Stimulated activated CD8-positive, alpha-beta memory T cell treated with anti-CD3 and anti-CD28 coated beads, Interleukin-2, amount 100 ng/mL, for 48 hours (primary cell): ENCODE results near the gene SIRPA.

ENCODE experiments used
- DNase-seq, 2 donors: peaks; one replicate each; pipeline ENCODE4 v3.0.0-alpha.2; 2020; ENCODE audit warnings: low read depth in 2 of 2

The SIRPA gene

DNA sequence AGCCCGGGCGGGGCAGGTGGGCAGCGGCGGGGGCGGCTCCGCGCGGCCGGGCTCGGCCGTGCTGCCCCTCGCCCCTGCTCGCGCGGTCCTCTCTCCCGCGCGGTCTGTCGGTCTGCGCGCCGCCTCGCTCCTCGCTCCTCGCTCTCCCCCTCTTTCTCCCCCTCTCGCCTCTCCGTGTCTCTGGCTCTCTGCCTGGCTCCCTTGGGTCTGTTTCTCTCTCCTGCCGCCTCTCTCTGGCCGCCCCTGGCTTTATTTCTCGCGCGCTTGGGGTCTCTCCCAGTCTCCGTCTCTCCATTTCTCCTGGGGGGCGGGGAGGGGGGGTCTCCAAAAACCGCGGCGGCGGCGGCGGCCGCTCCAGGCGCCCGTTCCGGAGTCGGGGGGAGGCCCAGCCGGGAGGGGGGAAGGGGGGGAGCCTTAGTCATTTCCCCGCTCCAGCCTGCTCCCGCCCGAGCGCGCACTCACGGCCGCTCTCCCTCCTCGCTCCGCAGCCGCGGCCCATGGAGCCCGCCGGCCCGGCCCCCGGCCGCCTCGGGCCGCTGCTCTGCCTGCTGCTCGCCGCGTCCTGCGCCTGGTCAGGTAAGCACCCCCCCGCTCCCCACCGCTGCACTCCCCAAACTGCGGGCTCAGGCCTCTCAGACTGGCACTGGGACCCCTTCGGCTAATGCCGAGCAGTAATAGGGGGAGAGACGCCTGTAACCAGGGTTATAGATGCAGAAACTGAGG is at the start of gene SIRPA:
Gene SIRPA (plus strand): TSS at position 457 of the 723 bp plus-strand sequence. CDS start 41 bp downstream, at position 498.
- no peak for DNase-seq

DNA sequence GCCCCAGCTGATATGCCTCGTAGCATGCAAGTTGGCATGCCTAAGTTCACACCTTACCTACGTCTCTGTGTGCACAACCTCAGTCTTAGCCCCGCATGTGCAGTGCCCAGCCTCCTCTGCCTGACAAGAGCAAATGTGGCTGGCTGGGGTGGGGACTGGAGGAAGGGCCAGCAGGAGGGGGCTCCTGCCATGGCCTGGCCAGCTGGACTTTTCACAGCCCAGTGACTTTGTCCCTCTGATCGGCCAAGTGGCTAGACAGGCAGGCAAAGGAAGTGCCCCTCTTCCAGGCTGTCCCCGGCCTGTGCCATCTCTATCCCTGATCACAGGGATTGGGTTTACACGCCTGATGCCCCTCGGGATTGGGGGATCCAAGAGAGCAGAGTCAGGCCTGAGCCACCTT is 49.5 kb upstream of the SIRPA start:
- DNase-seq: no peak

DNA sequence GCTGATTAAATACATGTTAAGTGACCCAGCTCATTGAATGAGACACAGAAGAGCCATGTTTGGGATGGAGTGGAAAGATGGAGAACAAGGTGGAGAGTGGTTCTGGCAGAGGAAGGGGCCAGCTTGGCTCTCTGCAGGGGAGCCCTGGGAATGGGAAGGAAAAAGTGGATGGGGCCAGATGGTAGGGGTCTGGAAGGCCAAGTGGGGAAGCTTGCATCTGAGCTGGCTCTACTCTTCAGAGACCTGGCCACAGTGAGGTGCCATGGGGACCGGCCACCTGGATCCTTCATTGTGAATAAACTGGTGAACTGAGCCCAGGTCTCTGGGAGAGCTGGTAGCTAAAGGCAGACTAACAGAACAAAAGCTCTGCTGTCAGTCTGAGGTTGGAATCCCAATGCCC is 48.9 kb upstream of the SIRPA start:
- no peak for DNase-seq

DNA sequence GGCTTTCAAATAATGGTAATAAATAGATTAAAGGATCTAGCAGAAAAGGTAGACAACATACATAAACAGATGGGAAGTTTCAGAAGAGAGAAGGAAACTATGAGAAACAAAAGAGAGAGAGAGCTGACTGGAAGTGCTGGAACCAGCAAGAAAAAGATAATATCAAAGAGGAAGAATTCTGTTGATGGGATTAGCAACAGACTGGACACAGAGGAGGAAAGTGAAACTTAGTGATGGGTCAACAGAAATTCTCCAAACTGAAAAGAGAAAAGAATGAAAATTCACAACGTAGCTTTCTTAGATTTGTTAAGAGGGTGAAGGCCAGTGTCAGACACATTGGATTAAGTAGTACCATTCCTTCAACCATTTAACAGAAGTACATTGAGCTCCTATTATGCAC is 48.3 kb upstream of the SIRPA start:
- no peak for DNase-seq

DNA sequence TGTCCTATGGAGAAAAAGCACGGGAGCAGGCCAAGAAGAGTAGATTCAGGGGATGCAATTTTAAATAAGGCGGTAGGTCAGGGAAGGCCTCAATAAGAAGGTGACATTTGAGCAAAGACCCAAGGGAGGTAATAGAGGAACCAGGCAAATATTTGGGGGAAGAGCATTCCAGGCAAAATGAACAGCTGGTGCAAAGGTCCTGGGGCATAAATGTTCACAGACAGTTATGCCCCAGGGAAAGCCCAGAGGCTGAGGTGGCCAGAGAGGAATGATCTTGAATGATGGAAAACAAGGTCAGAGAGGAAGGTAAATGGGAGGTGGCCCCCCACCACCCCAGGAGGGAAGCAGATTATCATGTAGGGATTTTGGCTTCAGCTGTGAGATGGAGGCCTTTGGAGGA is 47.4 kb upstream of the SIRPA start:
- no peak for DNase-seq

DNA sequence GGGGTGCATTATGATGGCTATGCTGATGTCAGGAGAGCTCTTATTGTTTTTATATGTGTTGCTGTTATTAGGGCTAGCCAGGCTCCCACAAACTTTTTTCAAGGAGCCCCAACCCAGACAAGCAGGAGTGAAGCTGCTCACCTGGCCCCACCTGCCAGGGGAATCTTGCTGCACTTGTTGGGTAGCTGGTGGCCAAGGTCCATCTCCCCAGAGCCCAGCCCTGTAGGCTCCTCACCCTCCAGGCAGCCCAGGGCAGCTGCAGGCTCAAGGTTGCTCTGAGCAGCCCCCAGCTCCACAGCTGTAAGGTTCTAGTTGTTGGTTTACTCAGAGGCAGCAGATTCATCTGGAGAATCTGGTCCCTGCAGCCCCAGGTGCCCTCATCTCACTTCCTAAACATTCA is 46.8 kb upstream of the SIRPA start:
- no peak for DNase-seq

DNA sequence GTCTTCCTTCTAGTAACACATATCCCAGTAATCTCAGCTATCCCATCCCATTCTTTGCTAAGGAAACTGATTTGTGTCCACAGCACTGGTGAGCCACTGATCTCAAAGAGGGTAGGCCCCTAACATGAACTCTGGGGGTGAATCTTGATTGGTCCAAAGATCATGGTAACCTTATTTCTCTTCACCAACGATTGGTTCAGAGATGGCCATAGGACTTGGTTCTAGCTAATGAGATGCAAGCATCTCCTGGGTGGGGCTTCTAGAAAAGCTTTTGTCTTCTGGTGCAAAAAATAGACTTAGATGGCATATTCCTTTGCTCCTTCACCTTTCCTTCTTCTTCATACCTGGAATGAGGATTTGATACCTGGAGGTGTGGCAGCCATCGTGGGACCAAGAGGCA is 43.8 kb upstream of the SIRPA start:
- no peak for DNase-seq

DNA sequence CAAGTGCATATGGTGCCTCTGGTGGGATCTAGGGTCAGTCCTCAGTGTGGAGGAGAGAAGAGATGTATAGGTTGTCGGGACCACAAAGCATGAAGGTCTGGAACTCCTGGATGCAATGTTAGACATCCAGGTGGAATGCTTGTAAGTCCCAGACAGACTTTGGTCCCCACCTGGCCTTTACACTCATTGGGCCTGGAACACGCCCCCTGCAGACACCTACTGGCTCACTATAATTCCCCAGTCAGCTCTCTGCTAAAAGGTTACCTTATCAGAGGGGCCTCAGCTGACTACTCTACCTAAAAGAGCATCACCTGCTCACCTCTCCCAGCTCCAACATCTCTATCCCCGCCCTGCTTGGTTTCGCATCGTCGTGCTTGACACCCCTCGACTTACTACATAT is 41.7 kb upstream of the SIRPA start:
- DNase-seq: no peak

DNA sequence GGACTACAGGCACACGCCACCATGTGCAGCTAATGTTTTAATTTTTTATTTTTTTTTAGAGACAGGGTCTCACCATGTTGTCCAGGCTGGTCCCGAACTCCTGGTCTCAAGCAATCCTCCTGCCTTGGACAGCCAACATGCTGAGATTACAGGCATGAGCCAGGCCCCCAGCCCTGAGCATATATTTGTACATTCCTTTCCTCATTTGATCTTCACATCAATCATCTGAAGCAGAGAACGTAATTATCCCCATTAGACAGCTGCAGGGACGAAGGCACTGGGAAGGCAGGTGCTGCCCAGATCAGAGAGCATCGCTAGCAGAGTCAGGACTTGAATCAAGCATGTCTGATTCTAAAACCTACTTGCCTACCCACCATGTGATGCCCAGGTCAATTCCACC is 41.0 kb upstream of the SIRPA start:
- no peak for DNase-seq

DNA sequence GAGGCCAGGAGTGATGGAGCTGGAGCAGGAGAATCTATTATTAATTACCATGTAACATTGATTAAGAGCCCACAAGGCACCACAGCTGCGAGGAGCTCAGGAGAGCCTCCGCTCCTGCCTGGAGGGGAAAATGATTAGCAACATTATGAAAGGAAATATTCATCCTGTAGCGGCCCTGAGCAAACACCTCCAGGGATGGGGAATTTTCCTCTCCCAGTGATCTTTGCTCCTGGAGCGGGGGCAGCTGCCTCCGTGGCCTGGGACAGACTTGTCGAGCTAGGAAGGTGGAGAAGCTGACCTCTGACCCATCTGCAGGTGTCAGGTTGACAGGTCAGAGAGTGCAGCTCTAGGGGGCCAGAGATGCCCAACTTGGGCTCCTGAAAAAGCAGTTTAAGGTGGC is 40.1 kb upstream of the SIRPA start:
- no peak for DNase-seq

DNA sequence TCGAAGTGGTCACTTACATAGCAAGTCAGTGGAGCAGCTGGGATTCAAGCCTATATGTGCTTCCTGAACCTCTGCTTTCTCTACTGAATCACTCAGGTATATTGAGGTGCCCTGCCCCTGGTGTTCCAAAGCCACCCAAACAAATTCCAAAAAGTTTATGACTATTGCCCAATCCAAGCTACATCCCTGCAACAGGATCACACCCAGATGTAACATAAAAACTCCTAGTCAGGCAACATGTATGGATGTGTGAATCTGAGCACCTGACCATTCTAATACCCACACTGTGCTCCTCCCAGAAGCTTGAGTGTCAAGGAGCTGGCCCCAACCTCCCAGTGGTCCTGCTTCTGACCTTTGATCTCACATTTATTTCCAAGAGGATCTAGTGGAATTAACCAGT is 39.5 kb upstream of the SIRPA start:
- DNase-seq: no peak

DNA sequence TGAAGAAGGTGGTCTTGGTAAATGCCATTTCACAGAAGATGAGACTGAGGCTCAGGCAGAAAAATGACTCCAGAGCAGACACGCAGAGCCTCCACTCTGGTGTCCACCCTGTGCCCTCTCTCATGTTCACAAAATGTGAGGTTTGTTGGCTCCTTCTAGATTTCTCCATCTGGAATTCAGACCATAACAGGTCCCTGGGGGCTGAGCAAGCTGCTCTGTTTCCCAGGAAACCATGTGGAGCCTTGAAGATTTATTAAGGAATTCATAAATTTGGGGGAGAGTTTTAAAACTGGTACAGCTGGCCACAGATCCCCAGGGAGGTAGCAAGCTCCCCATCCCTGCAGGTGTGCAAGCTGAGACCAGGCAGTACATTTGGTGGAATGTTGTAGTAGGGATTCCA is 38.8 kb upstream of the SIRPA start:
- no peak for DNase-seq

DNA sequence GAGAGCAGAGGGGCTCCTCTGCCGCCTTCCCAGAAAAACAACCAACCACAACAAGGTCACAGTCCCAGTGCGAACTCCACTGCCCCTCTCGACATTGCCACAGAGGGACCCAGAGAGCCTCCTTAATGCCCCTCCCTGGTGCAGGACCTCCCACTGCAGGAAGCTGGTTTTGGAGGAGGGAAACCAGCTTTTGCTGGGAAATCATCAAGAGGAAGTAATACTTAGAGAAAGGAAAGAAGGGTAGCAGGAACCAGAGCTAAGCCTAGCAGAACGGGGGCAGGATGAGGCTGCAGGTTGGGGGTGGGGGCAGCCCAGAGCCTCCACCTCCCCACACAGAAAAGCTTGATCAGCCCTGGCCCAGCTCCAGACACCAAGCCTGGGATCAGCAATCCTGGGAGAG is 37.7 kb upstream of the SIRPA start:
- no peak for DNase-seq

DNA sequence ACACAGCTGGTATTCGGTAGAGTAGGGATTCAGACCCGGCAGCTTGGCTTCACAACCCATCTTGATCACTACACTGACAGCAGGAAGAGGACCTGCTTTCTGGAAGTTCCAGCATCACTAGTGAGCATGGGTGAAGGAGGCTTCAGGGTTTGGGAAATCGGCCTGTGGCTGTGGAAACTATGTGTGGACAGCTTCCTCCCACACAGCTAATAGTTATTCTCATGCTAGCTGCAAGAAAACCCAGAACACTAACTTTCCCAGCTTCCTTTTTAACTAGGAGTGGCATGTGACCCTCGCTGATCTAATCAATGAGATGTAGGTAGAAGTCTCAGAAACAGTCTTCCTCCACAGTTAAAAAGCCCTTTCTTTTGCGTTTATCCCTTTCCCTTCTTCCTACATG is 36.3 kb upstream of the SIRPA start:
- no peak for DNase-seq

DNA sequence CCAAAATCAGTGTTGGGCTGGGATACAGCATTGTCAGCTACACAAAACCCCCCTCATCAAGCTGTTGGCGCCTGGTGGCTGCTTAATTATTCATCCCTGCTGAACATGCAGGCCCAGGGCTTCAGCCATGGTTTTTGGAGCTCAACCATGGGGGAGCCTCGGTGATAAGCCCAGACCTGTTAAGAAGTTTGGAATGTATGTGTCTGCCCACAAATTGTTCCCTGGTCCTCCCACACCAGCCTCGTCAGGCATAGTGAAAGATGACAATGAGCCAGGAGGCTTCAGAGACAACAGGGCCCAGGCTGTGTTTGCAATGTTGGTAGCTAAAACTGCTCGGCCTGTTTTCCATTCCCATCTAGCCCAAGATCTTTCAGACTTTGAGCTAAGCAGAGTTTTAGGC is 34.8 kb upstream of the SIRPA start:
- no peak for DNase-seq

DNA sequence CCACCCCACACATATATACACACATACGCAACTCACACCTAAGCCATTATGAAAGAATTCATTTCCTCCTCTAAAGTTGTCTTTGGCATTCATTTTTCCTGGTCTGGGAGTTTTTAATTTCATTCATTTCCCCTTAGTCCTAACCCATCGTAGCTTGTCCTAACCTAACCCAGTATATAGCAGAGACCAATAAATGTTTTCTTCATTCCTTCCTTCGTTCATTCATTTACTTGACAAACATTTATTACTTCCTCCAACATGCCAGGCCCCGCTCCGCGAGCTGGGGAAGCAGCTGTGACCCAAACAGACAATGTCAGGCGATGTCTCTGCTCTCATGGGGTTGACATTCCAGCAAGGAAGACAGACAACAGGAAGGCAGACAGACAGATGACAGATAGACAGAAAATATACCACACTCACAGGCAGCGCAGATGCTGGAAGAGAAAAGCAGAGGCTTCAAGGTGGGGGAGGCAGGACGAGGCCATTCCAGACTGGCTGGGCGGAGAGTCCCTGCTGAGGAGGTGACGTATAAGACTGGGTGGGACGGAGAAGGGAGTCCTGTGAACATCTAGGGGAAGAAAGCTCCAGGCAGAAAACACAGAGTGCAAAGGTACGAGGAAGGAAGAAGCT is 33.7 kb upstream of the SIRPA start:
- DNase-seq: no peak

DNA sequence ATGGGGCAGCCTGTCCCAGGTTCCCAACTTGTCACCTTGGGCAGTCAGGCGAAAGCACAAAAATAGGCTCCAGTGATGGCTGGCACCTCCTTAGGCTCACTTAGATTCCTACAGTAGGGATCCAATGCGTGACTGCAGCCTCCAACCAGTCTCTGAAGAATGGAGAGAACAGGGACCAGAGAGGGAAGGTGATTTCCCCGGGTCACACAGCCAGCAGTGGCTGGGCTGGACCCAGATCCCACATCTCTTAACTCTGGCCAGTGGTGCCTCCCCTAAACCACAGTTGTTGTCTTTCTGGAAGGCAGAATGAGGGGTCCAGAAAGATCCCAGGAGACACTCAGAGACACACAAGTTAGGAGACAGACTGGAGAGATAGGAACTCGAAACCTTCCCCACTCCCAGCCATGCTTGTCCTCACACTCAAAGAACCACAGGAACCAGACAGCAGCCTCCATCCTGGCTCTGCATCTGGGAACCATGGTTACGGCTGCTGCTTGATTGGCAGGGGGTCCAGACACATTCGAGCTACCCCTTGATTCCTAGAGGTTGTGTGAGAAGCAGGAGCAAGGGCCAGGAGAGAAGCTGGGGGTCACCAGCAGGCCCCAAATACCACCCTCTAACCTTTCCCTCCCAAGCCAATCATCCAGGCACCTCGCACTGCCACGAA is 33.1 kb upstream of the SIRPA start:
- no peak for DNase-seq

DNA sequence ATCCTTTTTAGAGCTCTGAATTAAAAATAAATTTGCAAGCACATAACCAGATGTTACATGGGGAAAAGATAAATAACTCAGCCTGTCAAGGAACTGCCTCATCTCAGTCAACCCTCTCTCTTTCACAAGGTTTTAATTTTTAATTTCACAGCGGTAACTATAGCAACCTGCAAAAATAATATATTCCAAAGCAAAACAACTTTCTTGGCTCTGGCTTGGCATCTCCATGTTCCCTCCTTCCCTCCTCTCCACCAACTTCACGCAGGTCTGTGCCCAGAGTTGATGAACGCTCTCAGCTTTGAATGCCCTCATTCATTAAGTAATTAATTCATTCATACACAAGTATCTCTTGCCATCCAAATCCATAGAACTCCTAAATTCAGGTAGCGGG is 32.5 kb upstream of the SIRPA start:
- DNase-seq: no peak

DNA sequence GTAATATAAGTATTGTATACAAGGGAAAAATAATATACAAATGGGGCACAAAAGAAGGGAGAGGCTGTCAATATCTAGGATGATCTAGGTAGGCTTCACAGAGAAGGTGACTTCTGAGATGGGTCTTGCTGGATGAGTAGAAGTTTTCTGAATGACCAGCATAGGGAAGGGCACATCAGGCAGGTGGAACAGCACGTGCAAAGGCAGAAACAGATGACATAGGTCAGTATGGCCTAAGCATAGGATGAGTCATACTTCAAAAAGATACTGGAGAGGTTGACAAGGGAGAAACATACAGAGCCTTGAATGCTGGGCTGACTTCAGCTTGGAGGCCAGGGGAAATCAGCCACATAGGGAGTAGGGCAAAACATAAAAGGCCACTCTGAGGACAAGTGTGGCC is 31.9 kb upstream of the SIRPA start:
- no peak for DNase-seq

DNA sequence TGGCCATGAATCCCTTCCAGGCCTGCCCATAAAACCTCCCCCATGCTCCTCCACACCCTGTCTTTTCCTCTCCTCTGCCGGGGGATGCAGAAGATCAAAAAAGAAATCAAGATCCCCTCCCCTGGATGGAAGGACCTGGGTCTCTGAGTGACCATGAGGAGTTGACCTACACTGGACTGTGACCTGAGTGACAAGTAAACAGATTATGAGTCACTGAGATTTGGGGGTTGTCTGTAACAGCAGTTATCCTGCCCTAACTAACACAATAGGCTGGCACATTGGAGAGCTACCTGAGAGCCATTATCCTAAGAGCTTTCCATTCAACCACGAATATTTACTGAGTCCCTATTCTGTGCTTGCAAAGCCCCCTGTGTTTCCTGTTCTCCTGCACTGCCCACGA is 28.4 kb upstream of the SIRPA start:
- no peak for DNase-seq

DNA sequence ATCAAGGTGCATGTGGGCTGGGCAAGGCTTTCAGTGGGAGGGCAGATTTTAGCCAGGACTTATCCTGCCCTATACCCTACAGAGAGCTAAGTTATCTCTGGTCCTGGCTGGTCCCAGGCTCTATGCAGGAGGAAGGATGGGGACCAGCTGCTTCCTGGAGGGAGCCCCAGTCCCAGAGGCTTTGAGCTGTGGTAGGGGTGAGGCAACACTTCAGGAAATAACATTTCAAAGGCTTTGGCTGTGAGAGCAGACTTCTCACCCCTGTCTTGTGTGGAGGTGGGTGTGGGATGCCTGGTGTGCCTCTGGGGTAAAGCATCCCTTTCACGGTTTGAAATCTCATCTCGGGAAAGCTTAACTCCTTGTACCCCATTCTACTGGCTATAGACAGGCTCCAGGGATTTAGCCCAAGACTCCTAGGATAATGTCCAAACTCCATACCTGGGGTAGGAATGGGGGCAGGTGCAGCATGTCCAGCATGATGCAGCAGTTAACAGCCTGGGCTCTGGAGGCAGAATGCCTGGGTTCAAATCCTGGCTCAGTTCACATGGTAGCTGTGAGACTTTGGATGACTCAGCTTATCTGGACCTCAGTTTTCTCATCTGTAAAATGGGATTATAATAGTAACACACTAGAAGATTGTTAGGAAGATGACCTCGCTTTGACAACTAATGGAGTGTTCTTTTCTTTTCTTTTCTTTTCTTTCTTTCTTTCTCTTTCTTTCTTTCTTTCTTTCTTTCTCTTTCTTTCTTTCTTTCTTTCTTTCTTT is 27.5 kb upstream of the SIRPA start:
- DNase-seq: no peak

DNA sequence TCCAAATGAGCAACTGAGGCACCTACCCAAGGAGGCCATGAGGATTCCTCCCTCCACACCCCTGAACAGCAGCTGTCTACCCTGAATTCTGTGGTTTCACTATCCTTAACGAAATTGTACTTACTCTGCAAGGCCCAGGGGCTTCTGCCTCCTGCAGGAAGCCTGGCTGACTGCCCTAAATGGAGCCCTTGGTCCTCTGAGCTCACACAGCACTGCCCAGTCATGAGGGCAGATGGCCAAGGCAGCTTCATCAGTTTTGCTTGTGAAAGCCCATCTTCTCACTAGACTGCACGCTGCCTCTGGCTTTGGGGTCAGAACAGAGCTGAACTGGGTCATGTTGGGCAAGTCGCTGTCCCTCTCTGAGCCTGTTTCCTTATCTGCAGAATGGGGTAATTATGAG is 26.4 kb upstream of the SIRPA start:
- DNase-seq: no peak

DNA sequence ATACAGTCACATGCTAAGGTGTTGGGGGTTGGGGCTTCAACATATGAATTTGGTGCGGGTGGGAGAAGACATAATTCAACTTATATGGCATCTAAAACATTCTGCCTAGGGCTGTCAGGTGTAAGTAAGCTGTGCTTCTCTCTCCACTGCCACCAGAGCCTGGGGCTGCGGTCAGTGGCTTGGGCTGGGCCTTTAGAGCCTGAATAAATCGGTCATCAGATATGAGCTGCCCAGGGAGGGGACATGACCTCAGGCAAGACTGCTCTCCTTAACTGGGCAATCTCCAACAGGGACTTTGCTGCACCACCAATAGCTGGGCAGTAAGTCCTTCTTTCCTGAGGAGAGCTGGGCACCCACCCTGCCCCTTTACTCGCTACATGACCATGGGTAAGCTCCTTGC is 24.9 kb upstream of the SIRPA start:
- no peak for DNase-seq
